NB4 (cell line): ENCODE results near the gene TADA2B.

Experiments
- MYC ChIP-seq: IDR thresholded peaks from 2 replicates; pipeline ENCODE4 v1.6.1; 2011; ENCODE audit warnings: low read depth, low read length
- POLR2A ChIP-seq: IDR thresholded peaks from 2 replicates; pipeline ENCODE4 v1.6.1; 2011; ENCODE audit warnings: mild to moderate bottlenecking; ENCODE audit not compliant: insufficient read length; ENCODE audit errors: extremely low read depth
- TF ChIP-seq, protein P1 (sequence below): IDR thresholded peaks from one replicate; pipeline ENCODE4 v1.5.1; 2012; ENCODE audit warnings: low read depth, low read length
- TF ChIP-seq, protein P2 (sequence below): IDR thresholded peaks from 2 replicates; pipeline ENCODE4 v1.6.1; 2011; ENCODE audit warnings: low read depth, low read length

DNA sequence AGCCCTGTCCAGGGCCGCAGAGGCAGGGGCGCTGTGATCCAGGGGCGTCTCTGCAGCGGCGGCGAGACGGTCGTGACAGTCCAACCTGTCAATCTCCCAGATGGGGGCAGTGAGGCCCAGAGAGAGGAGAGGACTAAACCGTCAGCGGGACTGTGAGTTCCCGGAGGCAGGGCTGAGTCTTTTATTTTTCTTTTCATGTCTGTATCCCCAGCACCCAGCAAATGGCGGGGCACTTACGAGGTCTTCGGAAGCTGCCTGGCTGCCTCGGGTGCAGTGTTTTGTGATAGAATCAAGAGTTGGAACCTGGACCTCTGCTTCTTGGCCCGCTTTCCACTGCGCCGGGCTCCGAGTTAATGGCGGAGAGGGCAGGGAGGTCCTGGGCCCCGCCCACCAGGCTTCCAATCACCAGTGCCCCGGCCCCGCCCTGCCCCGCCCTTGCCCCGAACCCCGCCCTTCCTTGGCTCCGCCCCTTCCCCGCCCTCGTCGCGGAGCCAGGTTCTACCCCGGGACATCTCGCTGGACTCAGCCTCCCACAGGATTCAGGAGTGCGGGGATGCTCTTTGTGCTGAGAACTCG is 59.9 kb downstream of the TADA2B start:
- TF ChIP-seq, protein P1, sequence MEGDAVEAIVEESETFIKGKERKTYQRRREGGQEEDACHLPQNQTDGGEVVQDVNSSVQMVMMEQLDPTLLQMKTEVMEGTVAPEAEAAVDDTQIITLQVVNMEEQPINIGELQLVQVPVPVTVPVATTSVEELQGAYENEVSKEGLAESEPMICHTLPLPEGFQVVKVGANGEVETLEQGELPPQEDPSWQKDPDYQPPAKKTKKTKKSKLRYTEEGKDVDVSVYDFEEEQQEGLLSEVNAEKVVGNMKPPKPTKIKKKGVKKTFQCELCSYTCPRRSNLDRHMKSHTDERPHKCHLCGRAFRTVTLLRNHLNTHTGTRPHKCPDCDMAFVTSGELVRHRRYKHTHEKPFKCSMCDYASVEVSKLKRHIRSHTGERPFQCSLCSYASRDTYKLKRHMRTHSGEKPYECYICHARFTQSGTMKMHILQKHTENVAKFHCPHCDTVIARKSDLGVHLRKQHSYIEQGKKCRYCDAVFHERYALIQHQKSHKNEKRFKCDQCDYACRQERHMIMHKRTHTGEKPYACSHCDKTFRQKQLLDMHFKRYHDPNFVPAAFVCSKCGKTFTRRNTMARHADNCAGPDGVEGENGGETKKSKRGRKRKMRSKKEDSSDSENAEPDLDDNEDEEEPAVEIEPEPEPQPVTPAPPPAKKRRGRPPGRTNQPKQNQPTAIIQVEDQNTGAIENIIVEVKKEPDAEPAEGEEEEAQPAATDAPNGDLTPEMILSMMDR, result no peak
- TF ChIP-seq, protein P2, sequence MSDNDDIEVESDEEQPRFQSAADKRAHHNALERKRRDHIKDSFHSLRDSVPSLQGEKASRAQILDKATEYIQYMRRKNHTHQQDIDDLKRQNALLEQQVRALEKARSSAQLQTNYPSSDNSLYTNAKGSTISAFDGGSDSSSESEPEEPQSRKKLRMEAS, result no peak
- TF ChIP-seq POLR2A, result peak; percentile 61
- TF ChIP-seq MYC, result no peak
